Ovary (tissue), 3 donors: ENCODE results near the gene ABL2.

ENCODE experiments used
- CTCF ChIP-seq, 3 donors: fragments of 450-650 bp in 2 of 3; fragments of 200-600 bp in 1 of 3; IDR thresholded peaks; one replicate each; pipeline versions ENCODE4 v1.5.1 to v1.8.0; 2016 to 2022; ENCODE audit warnings: antibody characterized with exemption in 3 of 3, mild to moderate bottlenecking in 1 of 3
- EP300 ChIP-seq: sonication (generic); formaldehyde crosslinking; IDR thresholded peaks from one replicate; pipeline ENCODE4 v1.6.1; 2017; ENCODE audit warnings: antibody characterized with exemption
- POLR2A ChIP-seq: fragments of 450-650 bp; IDR thresholded peaks from one replicate; pipeline ENCODE4 v1.6.1; 2017; ENCODE audit warnings: antibody characterized with exemption, mild to moderate bottlenecking, moderate library complexity
- donor health status: DM: no; HTN: no; CAD: no.

GRCh38 chr1:179177182-179177581, 52.3 kb downstream of the ABL2 start:
- TF ChIP-seq CTCF (IDR thresholded peaks at IDR 0.05), result no peak
- no peak for TF ChIP-seq EP300
- TF ChIP-seq POLR2A, result no peak
